Muscle layer of duodenum (tissue), 2 donors: Measurements from ENCODE around the gene ARVCF.

Experiments
- H3K27ac ChIP-seq: one replicate; pipeline ENCODE4 v1.7.0; 2013; ENCODE audit warnings: mild to moderate bottlenecking, low read length
- H3K27me3 ChIP-seq: one replicate; pipeline ENCODE4 v1.7.0; 2013; ENCODE audit warnings: low read depth, mild to moderate bottlenecking, control low read depth, low read length
- H3K36me3 ChIP-seq, 2 donors: one replicate each; pipeline ENCODE4 v1.7.0; 2013; ENCODE audit warnings: low read length in 2 of 2, control low read depth in 1 of 2, mild to moderate bottlenecking in 1 of 2; ENCODE audit not compliant: insufficient read depth in 2 of 2, control insufficient read depth in 1 of 2
- H3K4me1 ChIP-seq, 2 donors: one replicate each; pipeline ENCODE4 v1.7.0; 2013; ENCODE audit warnings: low read length in 2 of 2, mild to moderate bottlenecking in 2 of 2, control low read depth in 1 of 2, moderate library complexity in 1 of 2; ENCODE audit not compliant: insufficient read depth in 2 of 2, control insufficient read depth in 1 of 2
- H3K4me3 ChIP-seq, 2 donors: one replicate each; pipeline ENCODE4 v1.7.0; 2013; ENCODE audit warnings: low read length in 2 of 2, low read depth in 1 of 2, mild to moderate bottlenecking in 1 of 2
- H3K9me3 ChIP-seq, 2 donors: one replicate each; pipeline ENCODE4 v1.7.0; 2013; ENCODE audit warnings: low read length in 2 of 2, control low read depth in 1 of 2, mild to moderate bottlenecking in 1 of 2; ENCODE audit not compliant: control insufficient read depth in 1 of 2
- donor health status: healthy.

Gene ARVCF

DNA sequence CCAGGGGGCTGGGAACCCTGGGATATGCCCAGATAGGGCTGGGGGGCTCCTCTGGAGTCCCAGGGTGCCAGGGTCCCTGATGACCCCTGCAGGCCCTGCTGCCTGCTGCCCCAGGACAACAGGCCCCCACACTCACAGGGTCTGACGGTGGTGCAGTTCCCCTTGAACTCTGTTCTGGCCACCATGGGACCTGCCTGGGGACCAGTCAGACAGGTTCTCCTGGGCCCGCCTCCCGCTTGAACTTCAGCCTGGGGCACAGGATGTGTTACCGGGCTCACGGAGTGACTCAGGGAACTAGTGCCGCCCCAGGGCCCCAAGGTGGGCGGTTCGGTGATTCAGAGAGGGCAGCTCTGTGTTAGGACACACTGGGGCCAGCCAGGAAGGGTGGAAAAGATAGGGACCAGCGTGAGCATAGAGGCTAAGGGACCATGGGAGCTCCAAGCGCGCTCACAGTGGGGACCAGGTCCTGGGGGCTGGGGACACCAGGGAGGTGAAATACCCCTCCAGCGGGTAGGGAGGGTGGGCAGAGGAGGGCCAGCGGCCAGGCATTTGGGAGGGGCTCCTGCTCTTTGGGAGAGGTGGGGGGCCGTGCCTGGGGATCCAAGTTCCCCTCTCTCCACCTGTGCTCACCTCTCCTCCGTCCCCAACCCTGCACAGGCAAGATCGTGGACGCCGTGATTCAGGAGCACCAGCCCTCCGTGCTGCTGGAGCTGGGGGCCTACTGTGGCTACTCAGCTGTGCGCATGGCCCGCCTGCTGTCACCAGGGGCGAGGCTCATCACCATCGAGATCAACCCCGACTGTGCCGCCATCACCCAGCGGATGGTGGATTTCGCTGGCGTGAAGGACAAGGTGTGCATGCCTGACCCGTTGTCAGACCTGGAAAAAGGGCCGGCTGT is 53.5 kb downstream of the ARVCF start:
- Histone ChIP-seq H3K4me1 (peaks cover 5 to 29% of the 10 kb centered on the region in 2 donors), H3K27ac (peak overlapping the region; percentile 74), H3K27me3 (no peaks in the 10 kb centered on the region), H3K9me3 (no peaks in the 10 kb centered on the region), H3K36me3 (peaks cover 11 to 33% of the 10 kb centered on the region in 2 donors), H3K4me3 (peak overlapping the region in 1 of 2 donors; percentile 33)

- H3K27ac ChIP-seq: peak overlapping the region; percentile 74
- H3K36me3 ChIP-seq: peaks cover 6 to 25% of the 10 kb centered on the region in 2 donors
- peaks cover 5 to 29% of the 10 kb centered on the region in 2 donors for H3K4me1 ChIP-seq
- H3K27me3 ChIP-seq: no peaks in the 10 kb centered on the region
- no peaks in the 10 kb centered on the region for H3K9me3 ChIP-seq
- peak overlapping the region in 1 of 2 donors; percentile 33 for H3K4me3 ChIP-seq
These were observed 54.2 kb downstream of the ARVCF start for GRCh38 chr22:19962246-19962908.

DNA sequence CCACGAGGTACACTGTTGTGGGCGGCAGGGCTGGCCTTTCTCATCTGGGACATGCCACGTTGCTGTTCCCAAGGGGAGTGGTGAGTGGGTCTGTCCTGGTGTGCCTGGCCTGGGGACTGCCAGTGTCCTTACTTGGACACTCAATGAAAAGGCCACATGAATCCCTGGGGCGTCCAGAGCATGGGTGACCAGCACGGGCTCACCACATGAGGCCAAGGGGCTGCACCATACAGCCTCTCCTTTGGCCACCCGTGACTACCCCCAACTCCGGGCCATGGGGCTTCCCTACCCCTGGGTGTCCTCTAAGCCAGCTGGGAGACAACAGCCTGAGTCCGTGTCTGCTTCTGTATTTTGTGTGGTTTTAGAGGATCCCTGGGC is 54.8 kb downstream of the ARVCF start:
- Histone ChIP-seq H3K9me3 (no peaks in the 10 kb centered on the region), H3K27ac (no peak overlapping the region), H3K4me1 (peaks cover 5 to 29% of the 10 kb centered on the region in 2 donors), H3K4me3 (no peak overlapping the region), H3K27me3 (no peaks in the 10 kb centered on the region), H3K36me3 (peaks cover under 1 to 20% of the 10 kb centered on the region in 2 donors)

DNA sequence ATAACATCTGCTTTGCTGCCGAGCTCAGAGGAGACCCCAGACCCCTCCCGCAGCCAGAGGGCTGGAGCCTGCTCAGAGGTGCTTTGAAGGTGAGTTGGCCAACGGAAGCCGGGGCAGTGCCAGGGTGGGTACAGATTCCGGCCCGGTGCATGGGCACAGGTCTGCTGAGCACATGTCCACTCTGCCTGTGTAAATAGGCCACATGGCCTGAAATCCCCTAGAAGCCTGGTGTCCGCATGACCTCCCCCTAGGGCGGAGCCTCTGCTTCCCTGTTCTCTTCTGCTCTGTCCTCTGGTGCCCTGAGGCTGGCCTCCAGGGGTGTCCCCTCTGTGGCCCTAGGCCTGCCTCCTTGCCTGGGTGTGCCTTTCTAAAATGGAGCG is 55.4 kb downstream of the ARVCF start:
- H3K27ac ChIP-seq: no peak overlapping the region
- H3K4me3 ChIP-seq: no peak overlapping the region
- H3K27me3 ChIP-seq: no peaks in the 10 kb centered on the region
- H3K36me3 ChIP-seq: peaks cover 0 to 17% of the 10 kb centered on the region in 2 donors
- no peaks in the 10 kb centered on the region for H3K9me3 ChIP-seq
- peaks cover 5 to 29% of the 10 kb centered on the region in 2 donors for H3K4me1 ChIP-seq

GRCh38 chr22:19960491-19961200 is 56.0 kb downstream of the ARVCF start:
- Histone ChIP-seq H3K36me3 (peaks cover 0 to 17% of the 10 kb centered on the region in 2 donors), H3K9me3 (no peaks in the 10 kb centered on the region), H3K27me3 (no peaks in the 10 kb centered on the region), H3K27ac (no peak overlapping the region), H3K4me3 (no peak overlapping the region), H3K4me1 (peaks cover 5 to 29% of the 10 kb centered on the region in 2 donors)

DNA sequence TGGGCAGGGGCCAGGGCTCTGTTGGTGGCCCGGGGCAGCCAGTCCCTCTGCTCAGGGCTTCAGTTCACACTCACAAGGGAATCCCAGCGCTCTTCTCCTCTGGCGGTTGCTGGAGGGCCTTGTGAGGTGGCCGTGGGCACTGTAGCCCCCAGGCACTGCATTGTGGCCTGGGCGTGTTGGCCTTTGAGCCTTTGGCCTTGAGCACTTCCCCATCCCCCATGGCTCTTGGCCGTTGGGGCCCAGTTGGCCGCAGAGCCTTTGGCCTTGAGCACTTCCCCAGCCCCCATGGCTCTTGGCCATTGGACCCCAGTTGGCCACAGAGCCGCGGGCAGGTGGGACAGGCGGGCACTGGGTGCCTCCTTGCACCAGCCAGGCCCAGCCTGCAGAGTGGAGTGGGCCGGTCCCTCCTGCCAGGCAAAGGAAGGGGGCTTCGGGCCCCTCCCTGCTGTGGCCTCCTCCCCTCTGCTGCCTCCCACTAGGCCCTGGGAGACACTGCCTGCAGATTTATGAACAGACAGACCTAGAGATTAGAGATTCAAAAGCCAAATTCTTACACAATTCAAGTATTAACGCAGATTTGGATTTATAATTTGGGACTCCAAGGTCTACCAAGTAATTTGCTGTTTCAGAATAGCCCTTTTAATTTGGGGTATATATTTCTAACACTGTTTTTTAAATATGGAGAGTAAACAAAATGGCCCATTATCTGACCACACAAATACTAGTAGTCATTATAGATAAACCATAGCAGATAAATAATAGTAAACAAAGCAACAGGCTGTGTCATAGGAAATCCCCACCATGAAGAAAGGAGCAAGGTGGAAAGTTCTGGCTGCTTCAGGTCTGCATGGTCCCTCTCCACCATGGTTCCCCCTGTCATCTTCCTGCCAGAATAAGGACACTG is 56.8 kb downstream of the ARVCF start:
- no peaks in the 10 kb centered on the region for H3K9me3 ChIP-seq
- H3K36me3 ChIP-seq: peaks cover 0 to 14% of the 10 kb centered on the region in 2 donors
- H3K27ac ChIP-seq: no peak overlapping the region
- H3K4me1 ChIP-seq: peaks cover 5 to 29% of the 10 kb centered on the region in 2 donors
- no peaks in the 10 kb centered on the region for H3K27me3 ChIP-seq
- H3K4me3 ChIP-seq: peak overlapping the region in 1 of 2 donors; percentile 42

- Histone ChIP-seq H3K27ac (no peak overlapping the region), H3K36me3 (peaks cover 0 to 7% of the 10 kb centered on the region in 2 donors), H3K4me1 (peaks cover 5 to 33% of the 10 kb centered on the region in 2 donors), H3K9me3 (no peaks in the 10 kb centered on the region), H3K27me3 (no peaks in the 10 kb centered on the region), H3K4me3 (peak overlapping the region; percentile 12 to 42)
These were observed 57.5 kb downstream of the ARVCF start for GRCh38 chr22:19959043-19959586.

- Histone ChIP-seq H3K4me1 (peaks cover 5 to 40% of the 10 kb centered on the region in 2 donors), H3K4me3 (peak overlapping the region in 1 of 2 donors; percentile 12), H3K36me3 (no peaks in the 10 kb centered on the region), H3K9me3 (no peaks in the 10 kb centered on the region), H3K27me3 (no peaks in the 10 kb centered on the region), H3K27ac (no peak overlapping the region)
These were observed 58.3 kb downstream of the ARVCF start for GRCh38 chr22:19958083-19959042.

DNA sequence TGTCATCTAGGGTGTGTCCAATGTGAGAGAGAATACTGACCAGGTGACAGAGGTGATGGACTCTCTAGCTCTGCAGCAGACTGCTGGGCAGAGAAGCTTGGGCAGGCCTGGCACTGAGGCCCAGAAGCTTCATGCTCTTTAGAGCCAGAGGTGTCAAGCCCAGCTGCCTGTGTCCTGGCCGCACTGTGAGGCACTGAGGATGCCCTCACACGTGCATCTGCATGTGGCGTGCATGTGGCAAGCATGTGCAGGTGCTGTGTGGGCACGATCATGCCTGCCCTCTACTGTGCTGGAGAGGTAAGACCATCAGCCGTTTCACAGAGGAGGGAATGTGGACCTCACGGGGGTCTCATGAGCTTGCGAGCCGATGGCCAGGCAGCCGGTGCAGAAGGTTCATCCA is 59.2 kb downstream of the ARVCF start:
- peaks cover 5 to 39% of the 10 kb centered on the region in 2 donors for H3K4me1 ChIP-seq
- no peaks in the 10 kb centered on the region for H3K27me3 ChIP-seq
- H3K4me3 ChIP-seq: no peak overlapping the region
- H3K9me3 ChIP-seq: no peaks in the 10 kb centered on the region
- H3K27ac ChIP-seq: no peak overlapping the region
- no peaks in the 10 kb centered on the region for H3K36me3 ChIP-seq
